Neural crest cell (in vitro differentiated cells): ENCODE data around the gene PCDH10. TPM values are rescaled to one million over a fixed set of nuclear protein-coding genes. Genes with fewer than 3 reads are reported as not detected.

Source experiments
- DNase-seq: peaks from one replicate; pipeline ENCODE4 v3.0.0; 2021; ENCODE audit warnings: low read depth, mixed read lengths, low spot score
- H3K27ac Mint-ChIP-seq: one replicate; pipeline ENCODE4 v1.8.0; 2021; ENCODE audit warnings: mild to moderate bottlenecking, mixed read lengths; ENCODE audit not compliant: unreplicated experiment
- H3K27me3 Mint-ChIP-seq: 2 replicates; pipeline ENCODE4 v1.8.0; 2021; ENCODE audit warnings: low read depth, mild to moderate bottlenecking, mixed read lengths
- H3K36me3 Mint-ChIP-seq: 2 replicates; pipeline ENCODE4 v1.8.0; 2021; ENCODE audit warnings: low read depth, mild to moderate bottlenecking, mixed read lengths
- H3K4me1 Mint-ChIP-seq: 2 replicates; pipeline ENCODE4 v1.8.0; 2021; ENCODE audit warnings: mixed read lengths
- H3K4me3 Mint-ChIP-seq: one replicate; pipeline ENCODE4 v1.8.0; 2021; ENCODE audit warnings: mild to moderate bottlenecking, mixed read lengths
- H3K9me3 Mint-ChIP-seq: 2 replicates; pipeline ENCODE4 v1.8.0; 2021; ENCODE audit warnings: mixed read lengths
- CTCF ChIP-seq: fragments of 200-600 bp; sonication (generic); conservative IDR thresholded peaks from 2 replicates; pipeline ENCODE4 v1.5.0; 2021; ENCODE audit warnings: antibody characterized with exemption, mild to moderate bottlenecking
- total RNA-seq: library from RNA; stranded (reverse); gene quantifications from 2 replicates; pipeline ENCODE4 v1.2.1, GENCODE V29; 2021

Gene PCDH10
- total RNA-seq, 1 donor from 2014 or later: 3.8 TPM

- no peak for TF ChIP-seq CTCF
- peak overlapping the region; percentile 89 for H3K4me3 Mint-ChIP-seq
- peak; percentile 6 for DNase-seq
- no peaks in the 10 kb centered on the region for H3K9me3 Mint-ChIP-seq
- peaks cover 63% of the 10 kb centered on the region for H3K27me3 Mint-ChIP-seq
- no peaks in the 10 kb centered on the region for H3K36me3 Mint-ChIP-seq
- peaks cover 56% of the 10 kb centered on the region for H3K4me1 Mint-ChIP-seq
- H3K27ac Mint-ChIP-seq: no peak overlapping the region
Observed at GRCh38 chr4:133147286-133147821, 1.7 kb upstream of the PCDH10 start.

- TF ChIP-seq CTCF: peak; percentile 19
- Mint-ChIP-seq H3K27me3 (peaks cover 71% of the 10 kb centered on the region), H3K4me1 (peaks cover 63% of the 10 kb centered on the region), H3K4me3 (peak overlapping the region; percentile 89), H3K36me3 (no peaks in the 10 kb centered on the region), H3K9me3 (no peaks in the 10 kb centered on the region), H3K27ac (no peak overlapping the region)
- DNase-seq: peak; percentile 49
Observed at GRCh38 chr4:133147921-133148689, 989 bp upstream of the PCDH10 start.

GRCh38 chr4:133149364-133149695, 236 bp downstream of the PCDH10 start:
- Mint-ChIP-seq H3K27me3 (peaks cover 74% of the 10 kb centered on the region), H3K36me3 (no peaks in the 10 kb centered on the region), H3K9me3 (no peaks in the 10 kb centered on the region), H3K4me1 (peaks cover 64% of the 10 kb centered on the region), H3K4me3 (peak overlapping the region; percentile 89), H3K27ac (no peak overlapping the region)
- TF ChIP-seq CTCF: no peak
- DNase-seq: no peak

GRCh38 chr4:133149932-133150471, 908 bp downstream of the PCDH10 start:
- Mint-ChIP-seq H3K4me1 (peaks cover 69% of the 10 kb centered on the region), H3K4me3 (peak overlapping the region; percentile 89), H3K9me3 (no peaks in the 10 kb centered on the region), H3K27ac (no peak overlapping the region), H3K36me3 (no peaks in the 10 kb centered on the region), H3K27me3 (peaks cover 74% of the 10 kb centered on the region)
- peak; percentile 1 for DNase-seq
- TF ChIP-seq CTCF: no peak

GRCh38 chr4:133150486-133151340, 1.6 kb downstream of the PCDH10 start:
- H3K4me3 Mint-ChIP-seq: peak overlapping the region; percentile 89
- peaks cover 71% of the 10 kb centered on the region for H3K4me1 Mint-ChIP-seq
- peaks cover 73% of the 10 kb centered on the region for H3K27me3 Mint-ChIP-seq
- TF ChIP-seq CTCF: no peak
- peak; percentile 23 for DNase-seq
- H3K9me3 Mint-ChIP-seq: no peaks in the 10 kb centered on the region
- H3K27ac Mint-ChIP-seq: no peak overlapping the region
- H3K36me3 Mint-ChIP-seq: no peaks in the 10 kb centered on the region
